IPS-11a (cell line): ENCODE data around the gene TOMM40.
"Not testable (repeated sequence)": the region's sequence is repeated elsewhere in the genome, so short reads cannot be mapped to it uniquely, and the experiment has no call there.

Source experiments
- H3K4me3 ChIP-seq: one replicate; pipeline ENCODE4 v1.5.1; 2013; ENCODE audit warnings: low read depth, low read length, control low read depth

TOMM40 gene

GRCh38 chr19:44891016-44891882 lies at the start of gene TOMM40:
TOMM40 (plus strand) TSS chr19:44891254; CDS start chr19:44891416, 162 bp downstream.
- H3K4me3 ChIP-seq = peak within 1 kb of the TSS; percentile 93

- H3K4me3 ChIP-seq = peak overlapping the region; percentile 67
Measured at GRCh38 chr19:44845286-44845611, 45.8 kb upstream of the TOMM40 start.

- peak within 1 kb of the TSS; percentile 94 for H3K4me3 ChIP-seq
Measured at GRCh38 chr19:44845612-44846454, 45.2 kb upstream of the TOMM40 start, which contains the start of gene NECTIN2. NECTIN2 (plus strand) TSS chr19:44846297; CDS start chr19:44846526, 229 bp downstream.

DNA sequence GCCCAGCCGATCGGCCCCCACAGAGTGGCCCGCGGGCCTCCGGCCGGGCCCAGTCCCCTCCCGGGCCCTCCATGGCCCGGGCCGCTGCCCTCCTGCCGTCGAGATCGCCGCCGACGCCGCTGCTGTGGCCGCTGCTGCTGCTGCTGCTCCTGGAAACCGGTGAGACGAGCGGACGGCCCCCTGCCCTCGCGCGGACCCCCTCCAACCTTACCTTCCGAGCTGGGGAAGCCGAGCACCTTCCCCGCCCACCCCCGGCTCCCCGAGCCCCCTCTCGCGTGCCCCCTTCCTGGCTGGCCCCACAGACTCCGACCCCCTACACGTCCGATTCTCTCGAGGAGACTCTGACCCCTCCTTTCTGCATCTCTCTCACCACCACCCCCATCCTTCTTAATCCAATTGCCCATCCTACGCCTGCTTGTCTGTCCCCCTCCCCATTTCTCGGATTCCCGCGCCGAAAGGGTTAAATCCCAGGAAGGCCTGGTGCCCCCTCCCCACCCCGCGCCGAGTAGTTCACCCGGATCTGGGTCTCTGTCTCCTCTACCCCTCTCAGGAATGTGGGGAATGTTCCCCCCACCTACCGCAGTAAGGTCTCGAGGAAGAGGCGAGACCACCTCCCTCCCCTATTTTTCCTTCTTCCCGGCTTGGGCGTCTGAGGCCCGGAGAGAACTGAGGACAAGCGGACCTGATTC lies 44.5 kb upstream of the TOMM40 start:
- H3K4me3 ChIP-seq = peak overlapping the region; percentile 94

DNA sequence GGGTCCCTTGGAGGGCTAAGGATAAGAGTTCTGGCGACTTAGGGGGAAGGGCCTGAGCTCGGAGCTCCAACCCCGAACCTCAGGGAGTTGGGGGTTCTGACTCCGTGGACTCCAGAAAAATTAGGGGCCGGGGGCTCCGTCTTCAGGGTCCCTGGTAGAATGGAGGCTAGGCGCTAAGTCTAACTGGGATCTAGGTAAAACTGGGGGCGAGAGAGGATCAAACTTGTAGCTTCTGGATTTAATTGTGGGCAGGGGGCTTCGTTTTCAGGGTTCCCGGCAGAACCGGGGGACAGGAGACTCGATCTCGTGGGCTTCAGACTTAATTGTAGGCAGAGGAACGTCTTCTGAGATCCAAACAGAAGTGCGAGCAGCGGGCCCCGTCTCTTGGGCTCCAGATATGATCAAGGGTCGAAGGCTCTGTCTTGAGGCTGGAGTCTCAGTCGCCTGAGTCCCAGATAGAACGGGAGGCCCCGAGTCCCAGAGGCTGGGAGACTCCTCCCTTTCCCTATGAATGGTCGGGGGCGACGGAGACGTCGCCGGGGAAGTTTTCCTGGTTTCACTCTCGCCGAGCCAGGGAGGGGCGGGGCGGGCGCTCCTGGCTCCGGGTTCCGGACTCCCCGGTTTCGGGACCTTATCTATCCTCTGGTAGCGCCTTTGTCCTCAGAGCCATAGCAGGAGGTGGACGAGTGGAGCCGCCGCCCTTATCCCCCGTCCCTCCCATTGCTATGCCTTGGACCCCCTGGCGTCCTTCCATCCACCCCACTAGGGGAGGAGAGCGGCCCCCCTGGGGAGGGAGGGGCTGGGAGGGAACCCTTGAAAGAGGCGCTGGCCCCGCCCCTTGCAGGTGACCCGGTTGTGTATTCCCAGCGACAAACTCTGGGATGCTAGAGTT lies 43.7 kb upstream of the TOMM40 start:
- peak overlapping the region; percentile 94 for H3K4me3 ChIP-seq

- peak overlapping the region; percentile 94 for H3K4me3 ChIP-seq
Measured at GRCh38 chr19:44848036-44848811, 42.8 kb upstream of the TOMM40 start.

GRCh38 chr19:44848812-44849447 lies 42.1 kb upstream of the TOMM40 start:
- H3K4me3 ChIP-seq = peak overlapping the region; percentile 94

DNA sequence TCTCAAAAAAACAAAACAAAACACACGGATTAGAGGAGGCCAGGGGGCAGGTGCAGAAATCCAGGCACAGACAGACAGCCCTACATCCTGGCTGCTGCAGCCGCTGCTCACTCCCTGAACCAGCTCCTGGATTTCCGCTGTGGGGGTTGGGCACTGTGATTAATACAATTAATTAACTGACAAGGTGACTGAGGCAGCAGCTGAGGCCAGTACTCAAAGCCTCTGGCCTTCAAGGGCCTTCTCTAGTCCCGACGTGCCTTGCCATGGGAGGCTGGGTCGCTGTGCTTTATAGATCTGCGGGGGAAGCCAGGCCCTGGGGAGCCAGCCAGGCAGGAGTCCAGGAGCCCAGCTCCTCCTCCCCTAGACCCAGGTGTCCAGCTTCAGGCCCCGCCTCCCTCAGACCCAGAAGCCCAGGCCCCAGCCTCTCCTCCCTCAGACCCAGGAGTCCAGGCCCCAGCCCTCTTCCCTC lies 40.4 kb upstream of the TOMM40 start:
- no peak overlapping the region for H3K4me3 ChIP-seq

DNA sequence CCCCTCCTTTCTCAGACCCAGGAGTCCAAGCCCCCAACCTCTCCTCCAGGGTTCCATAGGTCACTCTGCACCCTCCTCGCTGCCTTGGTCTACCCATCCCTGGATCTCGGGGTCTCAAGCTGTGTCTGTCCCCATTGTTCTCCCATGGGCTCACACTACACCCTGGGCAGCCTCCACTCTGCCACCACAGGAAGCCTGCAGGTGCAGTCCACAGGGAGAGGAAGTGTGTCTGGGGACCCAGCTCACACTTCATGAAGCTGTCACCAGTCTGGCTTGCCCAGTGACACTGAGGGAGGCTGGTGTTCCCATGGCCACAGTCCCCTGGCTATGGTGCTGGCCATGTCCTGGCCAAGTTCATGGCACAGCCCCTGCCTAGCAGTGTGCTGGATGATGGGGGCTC lies 39.6 kb upstream of the TOMM40 start:
- no peak overlapping the region for H3K4me3 ChIP-seq

DNA sequence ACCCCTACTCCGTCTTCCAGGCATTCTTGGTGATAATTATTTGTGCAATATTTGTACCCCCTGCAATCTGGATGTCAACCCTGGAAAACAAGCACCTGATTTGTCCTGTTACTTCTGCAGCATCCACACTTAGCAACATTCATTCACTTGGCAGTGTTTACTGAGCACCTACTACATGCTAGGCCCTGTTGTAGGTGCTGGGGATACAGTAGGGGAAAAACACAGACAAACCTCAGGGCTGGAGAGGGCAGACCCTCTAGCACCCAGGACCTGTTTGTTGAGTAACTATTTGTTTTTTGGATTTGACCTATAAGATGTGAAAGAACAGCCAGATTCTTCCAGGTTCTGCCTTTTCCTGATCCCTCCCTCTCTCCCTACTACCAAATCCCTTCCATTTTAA lies 35.4 kb upstream of the TOMM40 start:
- H3K4me3 ChIP-seq = no peak overlapping the region

- H3K4me3 ChIP-seq = no peak overlapping the region
Measured at GRCh38 chr19:44856421-44857083, 34.5 kb upstream of the TOMM40 start.

DNA sequence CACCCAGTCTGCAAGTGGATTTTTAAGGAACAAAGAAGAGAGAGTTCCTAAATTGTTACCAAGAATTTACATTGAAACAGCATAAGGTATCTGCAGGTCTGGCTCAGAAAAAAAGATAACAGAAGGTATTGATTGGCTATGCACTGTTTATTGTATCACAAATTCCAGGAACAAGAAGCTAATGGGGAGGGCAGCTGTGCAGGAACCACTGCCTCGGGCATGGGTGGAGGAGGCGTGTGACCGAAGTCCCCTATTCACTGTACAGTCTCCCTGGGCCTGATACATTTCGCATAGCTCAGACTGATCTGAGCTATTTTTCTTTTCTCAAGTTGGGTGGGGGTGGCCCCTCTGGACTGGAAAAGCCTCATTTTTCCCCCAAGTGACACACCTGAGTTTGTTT lies 33.2 kb upstream of the TOMM40 start:
- no peak overlapping the region for H3K4me3 ChIP-seq

- not testable (repeated sequence) for H3K4me3 ChIP-seq
Measured at GRCh38 chr19:44861576-44861975, 29.5 kb upstream of the TOMM40 start.

DNA sequence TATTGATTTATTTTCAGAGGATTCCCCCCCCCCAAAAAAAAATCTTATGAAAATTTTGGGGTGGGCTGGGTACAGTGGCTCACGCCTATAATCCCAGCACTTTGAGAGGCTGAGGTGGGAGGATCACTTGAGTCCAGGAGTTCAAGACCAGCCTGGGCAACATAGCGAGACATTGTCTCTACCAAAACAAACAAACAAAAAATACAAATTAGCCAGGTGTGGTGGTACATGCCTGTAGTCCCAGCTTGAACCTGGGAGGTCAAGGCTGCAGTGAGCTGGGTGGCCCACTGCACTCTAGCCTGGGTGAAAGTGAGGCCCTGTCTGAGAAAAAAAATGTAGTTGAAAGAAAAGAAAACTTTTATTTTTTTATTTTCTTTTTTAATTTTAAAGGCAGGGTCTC lies 27.1 kb upstream of the TOMM40 start:
- H3K4me3 ChIP-seq = no peak overlapping the region

DNA sequence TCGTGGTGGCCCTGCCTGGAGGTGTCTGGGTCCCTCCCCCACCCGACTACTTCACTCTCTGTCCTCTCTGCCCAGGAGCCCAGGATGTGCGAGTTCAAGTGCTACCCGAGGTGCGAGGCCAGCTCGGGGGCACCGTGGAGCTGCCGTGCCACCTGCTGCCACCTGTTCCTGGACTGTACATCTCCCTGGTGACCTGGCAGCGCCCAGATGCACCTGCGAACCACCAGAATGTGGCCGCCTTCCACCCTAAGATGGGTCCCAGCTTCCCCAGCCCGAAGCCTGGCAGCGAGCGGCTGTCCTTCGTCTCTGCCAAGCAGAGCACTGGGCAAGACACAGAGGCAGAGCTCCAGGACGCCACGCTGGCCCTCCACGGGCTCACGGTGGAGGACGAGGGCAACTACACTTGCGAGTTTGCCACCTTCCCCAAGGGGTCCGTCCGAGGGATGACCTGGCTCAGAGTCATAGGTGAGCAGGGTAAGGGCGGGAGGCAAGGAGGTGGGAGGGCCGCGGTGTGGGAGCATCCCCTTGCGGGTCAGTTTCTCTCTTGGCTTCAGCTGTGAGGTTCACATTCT lies 25.8 kb upstream of the TOMM40 start:
- H3K4me3 ChIP-seq = no peak overlapping the region

- H3K4me3 ChIP-seq = no peak overlapping the region
Measured at GRCh38 chr19:44866664-44867063, 24.4 kb upstream of the TOMM40 start.

DNA sequence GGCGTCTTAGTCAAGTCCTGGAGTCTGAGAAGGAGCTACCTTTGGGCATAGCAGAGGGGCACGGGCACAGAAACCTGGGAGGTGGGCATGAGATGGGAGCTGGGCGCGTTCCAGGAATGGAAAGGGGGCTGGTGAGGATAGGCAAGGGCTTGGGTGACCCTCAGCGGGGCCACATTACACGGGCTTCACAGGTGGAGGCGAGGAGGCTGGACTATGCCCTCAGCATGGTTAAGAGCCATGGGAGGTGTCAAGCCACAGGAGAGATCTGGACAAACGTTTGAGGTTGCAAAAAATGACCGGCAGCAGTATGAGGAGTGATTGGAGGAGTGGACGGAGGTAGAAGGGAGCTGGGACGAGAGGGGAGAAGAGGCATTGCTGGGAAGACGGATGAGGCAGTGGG lies 23.5 kb upstream of the TOMM40 start:
- H3K4me3 ChIP-seq = no peak overlapping the region
